GM23338 (cell line): ENCODE results near the gene SH3BGR.

Experiments used
- CTCF ChIP-seq, 2 experiments: fragments of 200-600 bp in 1 of 2; sonication (generic) in 1 of 2; conservative IDR thresholded peaks; 2 replicates each; pipeline versions ENCODE4 v1.5.1 to v1.6.1; 2016 to 2017; ENCODE audit warnings: antibody characterized with exemption in 2 of 2, low read depth in 2 of 2, mild to moderate bottlenecking in 2 of 2, moderate library complexity in 1 of 2
- ETS1 ChIP-seq: IDR thresholded peaks from 2 replicates; pipeline ENCODE4 v1.6.1; 2016; ENCODE audit warnings: antibody characterized with exemption
- EZH2 ChIP-seq: fragments of 200-600 bp; sonication (generic); IDR thresholded peaks from one replicate; pipeline ENCODE4 v1.8.0; 2017; ENCODE audit warnings: antibody characterized with exemption, mild to moderate bottlenecking, low read depth; ENCODE audit not compliant: unreplicated experiment
- EZH2phosphoT487 ChIP-seq: fragments of 200-600 bp; sonication (generic); IDR thresholded peaks from one replicate; pipeline ENCODE4 v1.8.1; 2018; ENCODE audit warnings: antibody characterized with exemption; ENCODE audit not compliant: unreplicated experiment
- POLR2AphosphoS5 ChIP-seq: IDR thresholded peaks from 2 replicates; pipeline ENCODE4 v1.6.1; 2016; ENCODE audit warnings: antibody characterized with exemption, low read depth
- ZNF331 ChIP-seq: fragments of 250-450 bp; sonication (Bioruptor Pico); IDR thresholded peaks from 2 replicates; pipeline ENCODE4 v1.5.0; 2020; ENCODE audit warnings: low read depth, mild to moderate bottlenecking, moderate library complexity

GRCh38 chr21:39555911-39556590 is 104.3 kb downstream of the SH3BGR start:
- TF ChIP-seq EZH2: no peak
- no peak for TF ChIP-seq CTCF (conservative IDR thresholded peaks at IDR 0.05; ENCODE audit: low read depth in 2 of 2)
- no peak for TF ChIP-seq EZH2phosphoT487
- no peak for TF ChIP-seq ZNF331
- no peak for TF ChIP-seq POLR2AphosphoS5
- TF ChIP-seq ETS1: no peak
